Measurements from ENCODE around the gene LRRC49.

DNA sequence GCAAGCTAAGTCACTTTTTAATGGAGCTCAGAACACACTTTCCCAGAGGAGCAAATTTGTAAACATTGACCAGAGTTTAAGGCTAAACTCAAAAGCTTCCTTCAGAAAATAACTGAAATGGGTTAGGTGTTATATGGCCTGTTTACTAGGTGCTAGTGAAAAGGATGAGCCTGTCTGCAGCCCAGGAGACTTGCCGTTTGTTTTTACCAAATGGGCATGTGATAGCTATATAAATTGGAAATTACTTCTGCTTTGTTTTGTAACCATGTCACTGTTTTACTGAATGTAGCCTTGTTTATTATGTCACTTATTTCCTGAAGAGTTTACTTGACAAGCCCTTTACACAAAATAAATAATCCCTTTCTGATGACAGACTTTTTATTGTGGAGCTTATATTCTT, 113.3 kb downstream of the LRRC49 start:
- TF ChIP-seq, protein P1, sequence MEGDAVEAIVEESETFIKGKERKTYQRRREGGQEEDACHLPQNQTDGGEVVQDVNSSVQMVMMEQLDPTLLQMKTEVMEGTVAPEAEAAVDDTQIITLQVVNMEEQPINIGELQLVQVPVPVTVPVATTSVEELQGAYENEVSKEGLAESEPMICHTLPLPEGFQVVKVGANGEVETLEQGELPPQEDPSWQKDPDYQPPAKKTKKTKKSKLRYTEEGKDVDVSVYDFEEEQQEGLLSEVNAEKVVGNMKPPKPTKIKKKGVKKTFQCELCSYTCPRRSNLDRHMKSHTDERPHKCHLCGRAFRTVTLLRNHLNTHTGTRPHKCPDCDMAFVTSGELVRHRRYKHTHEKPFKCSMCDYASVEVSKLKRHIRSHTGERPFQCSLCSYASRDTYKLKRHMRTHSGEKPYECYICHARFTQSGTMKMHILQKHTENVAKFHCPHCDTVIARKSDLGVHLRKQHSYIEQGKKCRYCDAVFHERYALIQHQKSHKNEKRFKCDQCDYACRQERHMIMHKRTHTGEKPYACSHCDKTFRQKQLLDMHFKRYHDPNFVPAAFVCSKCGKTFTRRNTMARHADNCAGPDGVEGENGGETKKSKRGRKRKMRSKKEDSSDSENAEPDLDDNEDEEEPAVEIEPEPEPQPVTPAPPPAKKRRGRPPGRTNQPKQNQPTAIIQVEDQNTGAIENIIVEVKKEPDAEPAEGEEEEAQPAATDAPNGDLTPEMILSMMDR (IDR thresholded peaks at IDR 0.05; ENCODE audit: low read length) = no peak
- TF ChIP-seq EZH2 (IDR thresholded peaks at IDR 0.05; ENCODE audit: borderline replicate concordance, low read length) = no peak

Data from OCI-LY1 (cell line).